CD4-positive, alpha-beta T cell treated with Interleukin-4 for 4 hours (primary cell): ENCODE measurements around the gene SLC19A1.
A peak's percentile ranks its signal among the peaks of the same experiment; 100 is the strongest.

Experiments
- DNase-seq: peaks from one replicate; pipeline ENCODE4 v3.0.0-alpha.2; 2020

The SLC19A1 gene

DNA sequence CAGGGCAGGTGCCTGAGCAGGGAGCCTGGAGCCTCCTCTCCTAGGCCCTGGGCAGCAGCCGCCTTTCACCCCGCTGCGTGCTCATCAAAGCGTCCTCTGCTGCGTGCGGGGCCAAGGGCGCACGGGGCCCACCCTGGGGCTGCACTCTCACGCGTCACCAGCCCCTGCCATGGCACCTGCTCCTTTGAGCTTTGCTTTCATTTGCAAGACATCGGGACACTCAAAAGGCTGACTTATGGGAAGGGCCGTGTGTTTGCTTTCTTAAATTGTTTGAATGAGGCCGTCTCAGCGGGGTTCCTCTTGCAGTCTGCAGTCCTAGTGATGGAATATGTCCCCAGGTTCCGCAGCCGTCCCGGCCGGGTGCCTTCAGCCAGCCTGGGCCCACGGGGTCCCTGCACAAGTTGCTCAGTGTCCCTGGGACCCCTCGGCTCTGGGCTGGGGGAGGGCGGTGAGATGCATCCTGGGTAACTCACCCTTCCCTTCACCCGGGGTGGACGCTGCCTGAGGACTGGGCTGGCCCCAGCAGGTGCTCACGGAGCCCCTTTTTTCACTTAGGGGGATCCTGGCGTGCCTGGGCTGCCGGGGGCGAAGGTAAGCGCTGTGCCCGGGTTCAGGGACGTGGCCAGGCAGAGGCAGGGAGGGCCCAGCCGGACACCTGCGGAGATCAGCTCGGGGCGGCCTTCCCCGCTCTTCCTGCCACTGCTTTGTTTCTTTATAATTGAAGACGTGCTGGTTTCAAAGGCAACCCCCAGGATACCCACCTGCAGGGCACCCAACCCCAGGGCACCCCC is 53.1 kb downstream of the SLC19A1 start:
- no peak for DNase-seq

DNA sequence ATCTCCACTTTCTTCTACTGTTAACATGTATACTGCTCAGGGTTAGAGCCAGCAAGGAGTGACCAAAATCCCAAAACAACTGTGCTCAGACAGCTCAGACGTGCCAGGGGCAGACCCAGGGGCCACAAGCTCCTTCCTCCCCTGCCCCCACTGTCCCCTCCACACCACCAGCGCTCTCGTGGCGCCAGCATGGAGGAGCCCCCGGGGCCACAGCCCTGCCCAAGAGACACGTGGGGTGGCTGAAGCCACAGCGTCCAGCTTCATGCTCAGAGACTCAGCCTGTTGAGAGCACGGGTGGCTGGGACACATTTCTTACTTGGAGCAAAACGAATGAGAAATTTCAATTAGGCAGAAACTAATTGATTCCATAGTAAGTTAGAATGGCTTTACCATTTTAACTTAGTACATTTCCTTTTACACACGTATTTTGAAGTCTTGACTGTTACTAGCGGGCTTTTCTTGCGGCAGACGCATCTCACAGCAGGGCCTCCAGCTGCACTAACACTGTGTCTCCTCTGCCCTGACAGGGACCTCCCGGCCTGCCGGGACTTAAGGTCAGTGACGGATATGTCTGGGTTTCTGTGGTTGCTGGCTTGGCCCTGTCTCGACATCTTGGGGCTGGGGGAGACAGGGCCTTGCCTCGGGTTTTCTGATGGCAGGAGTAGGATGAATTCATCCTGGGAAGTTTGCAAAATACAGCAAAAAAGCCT is 54.2 kb downstream of the SLC19A1 start:
- DNase-seq: no peak

DNA sequence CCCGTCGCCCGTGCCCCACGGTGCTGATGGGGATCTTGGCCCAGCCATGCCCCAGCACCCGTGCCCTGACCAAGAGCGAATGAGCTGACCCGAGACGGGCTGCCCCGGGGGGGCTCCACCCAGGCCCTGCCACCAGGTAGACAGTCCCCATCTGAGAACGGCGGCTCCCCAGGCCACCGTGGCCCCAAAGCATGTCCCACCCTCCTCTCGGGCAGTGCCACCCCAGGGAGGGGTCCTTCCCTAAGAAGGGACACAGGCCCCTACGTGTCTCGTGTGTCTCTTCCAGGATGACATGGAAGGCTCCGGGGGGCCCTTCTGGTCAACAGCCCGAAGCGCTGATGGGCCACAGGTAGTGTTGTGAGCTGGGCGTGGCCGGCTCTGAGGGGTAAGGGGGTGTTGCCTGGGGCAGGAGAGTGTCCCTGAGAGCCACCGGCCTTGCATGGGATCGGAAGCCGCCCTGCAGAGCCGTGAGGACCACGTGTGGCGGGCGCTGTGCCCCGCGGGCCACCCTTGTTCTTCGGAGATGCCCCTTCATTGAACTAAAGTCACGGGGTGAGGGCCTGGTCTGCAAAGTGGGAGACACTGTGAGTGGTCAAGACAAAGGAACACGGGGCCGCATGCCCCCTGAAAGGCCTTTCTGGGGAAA is 55.0 kb downstream of the SLC19A1 start:
- DNase-seq: no peak

DNA sequence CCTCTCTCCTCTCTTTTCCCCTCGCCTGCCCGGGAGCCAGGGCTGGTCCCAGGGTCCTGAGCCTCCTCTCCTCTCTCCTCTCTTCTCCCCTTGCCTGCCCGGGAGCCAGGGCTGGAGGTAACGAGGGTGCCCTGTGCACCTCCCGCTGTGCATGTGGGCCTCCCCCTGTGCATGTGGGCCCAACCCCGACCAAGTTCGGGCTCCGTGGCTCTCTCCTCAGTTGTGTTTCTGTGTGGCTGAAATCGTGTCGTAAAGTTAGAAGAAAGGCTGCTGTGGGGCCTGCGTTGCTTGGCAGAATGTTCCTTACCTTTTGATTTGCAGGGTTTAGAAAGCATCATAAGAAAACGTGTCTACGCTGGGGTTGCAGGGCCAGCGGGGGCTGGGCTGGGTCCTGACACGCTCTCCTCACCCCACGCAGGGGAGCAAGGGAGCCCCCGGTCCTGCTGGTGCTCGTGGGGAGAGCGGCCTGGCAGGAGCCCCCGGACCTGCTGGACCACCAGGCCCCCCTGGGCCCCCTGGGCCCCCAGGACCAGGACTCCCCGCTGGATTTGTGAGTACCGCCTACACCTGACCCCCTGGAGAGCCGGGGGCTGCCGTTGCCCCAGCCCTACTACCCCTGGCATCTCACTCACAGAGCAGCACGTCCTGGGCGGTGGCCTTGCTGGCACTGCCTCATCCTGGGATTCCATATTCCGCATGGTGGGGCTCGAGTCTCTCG is 55.6 kb downstream of the SLC19A1 start:
- no peak for DNase-seq

DNA sequence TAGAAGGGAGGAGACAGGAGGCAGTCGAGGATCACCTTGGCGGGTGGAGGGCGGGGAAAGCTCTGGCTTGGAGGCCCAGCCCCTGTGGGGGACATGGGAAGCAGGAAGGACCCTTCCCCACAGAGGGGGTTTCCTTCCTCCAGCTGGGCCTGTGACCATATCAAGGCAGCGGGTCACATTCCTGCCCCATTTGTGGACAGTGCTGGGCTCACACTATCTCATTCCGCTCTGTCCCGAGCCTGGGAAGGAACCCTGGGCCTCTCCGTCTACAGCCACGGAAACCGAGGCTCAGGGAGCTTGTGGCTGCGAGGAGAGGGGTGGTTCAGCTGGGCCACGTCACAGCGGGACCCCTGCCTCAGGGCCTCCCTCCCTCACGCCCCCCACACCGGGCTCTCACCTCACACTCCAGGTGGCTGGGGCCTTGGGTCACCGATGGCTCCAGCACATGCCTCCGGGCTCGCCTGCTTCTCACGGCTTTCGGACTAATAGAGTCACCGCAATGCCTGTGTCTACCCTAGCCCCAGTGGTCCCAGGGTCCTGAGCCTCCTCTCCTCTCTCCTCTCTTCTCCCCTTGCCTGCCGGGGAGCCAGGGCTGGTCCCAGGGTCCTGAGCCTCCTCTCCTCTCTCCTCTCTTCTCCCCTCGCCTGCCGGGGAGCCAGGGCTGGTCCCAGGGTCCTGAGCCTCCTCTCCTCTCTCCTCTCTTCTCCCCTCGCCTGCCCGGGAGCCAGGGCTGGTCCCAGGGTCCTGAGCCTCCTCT is 56.4 kb downstream of the SLC19A1 start:
- DNase-seq: no peak

DNA sequence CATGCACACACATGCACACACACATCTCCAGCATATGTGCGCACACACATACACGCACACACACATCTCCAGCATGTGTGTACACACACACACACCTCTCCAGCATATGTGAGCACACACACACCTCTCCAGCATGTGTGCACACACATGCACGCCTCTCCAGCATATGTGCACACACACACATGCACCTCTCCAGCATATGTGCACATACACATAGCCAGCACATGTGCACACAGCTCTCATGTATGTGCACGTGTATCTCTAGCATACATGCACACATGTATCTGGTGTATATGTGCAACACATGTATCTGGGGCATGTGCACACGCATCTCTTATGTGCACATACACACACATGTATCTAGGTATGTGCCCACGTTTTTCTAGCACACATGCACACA is 57.9 kb downstream of the SLC19A1 start:
- no peak for DNase-seq

DNA sequence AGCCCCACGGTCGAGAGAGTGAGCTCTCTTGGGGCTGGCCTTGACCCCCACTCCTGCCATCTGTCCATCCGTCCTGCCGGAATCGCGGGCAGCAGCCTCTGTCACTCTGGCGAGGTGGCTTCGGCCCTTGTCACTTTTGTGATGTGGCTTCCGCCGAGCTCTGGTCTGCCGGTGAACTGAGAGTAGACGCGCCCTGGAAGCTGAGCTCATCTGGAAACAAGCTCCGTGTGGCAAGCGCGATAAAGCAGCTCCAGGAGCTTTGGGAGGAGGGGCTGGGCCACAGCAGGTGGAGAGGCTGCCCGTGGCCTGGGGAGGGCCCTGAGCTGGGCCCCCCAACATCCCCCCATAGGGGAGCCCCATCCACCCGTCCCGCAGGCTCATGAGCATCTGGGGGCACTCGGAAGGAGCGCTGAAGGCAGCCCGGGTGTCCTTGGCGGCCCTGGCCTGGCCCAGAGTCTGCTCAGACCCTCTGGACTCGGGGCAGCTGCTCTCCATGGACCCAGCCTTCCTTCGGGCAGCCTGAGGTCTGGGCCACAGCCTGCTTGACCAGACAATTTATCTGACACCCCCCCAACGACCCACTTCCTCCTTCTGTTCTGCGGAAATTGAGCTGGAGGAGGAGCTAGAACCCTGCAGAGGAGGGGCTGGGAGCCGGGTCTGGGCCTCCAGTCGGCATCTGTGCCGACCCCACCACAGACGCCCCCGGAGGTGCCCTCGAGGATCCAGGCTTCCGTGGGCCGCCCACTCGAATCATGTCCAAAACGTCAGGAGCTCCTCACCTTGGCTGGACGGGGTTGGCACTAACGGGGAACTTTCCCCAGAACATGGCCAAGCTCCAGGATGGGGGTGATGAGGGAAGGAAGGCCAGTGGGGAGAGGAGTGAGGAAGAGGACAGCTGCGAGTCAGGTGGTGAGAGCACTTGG is 59.1 kb downstream of the SLC19A1 start:
- peak; percentile 39 for DNase-seq

DNA sequence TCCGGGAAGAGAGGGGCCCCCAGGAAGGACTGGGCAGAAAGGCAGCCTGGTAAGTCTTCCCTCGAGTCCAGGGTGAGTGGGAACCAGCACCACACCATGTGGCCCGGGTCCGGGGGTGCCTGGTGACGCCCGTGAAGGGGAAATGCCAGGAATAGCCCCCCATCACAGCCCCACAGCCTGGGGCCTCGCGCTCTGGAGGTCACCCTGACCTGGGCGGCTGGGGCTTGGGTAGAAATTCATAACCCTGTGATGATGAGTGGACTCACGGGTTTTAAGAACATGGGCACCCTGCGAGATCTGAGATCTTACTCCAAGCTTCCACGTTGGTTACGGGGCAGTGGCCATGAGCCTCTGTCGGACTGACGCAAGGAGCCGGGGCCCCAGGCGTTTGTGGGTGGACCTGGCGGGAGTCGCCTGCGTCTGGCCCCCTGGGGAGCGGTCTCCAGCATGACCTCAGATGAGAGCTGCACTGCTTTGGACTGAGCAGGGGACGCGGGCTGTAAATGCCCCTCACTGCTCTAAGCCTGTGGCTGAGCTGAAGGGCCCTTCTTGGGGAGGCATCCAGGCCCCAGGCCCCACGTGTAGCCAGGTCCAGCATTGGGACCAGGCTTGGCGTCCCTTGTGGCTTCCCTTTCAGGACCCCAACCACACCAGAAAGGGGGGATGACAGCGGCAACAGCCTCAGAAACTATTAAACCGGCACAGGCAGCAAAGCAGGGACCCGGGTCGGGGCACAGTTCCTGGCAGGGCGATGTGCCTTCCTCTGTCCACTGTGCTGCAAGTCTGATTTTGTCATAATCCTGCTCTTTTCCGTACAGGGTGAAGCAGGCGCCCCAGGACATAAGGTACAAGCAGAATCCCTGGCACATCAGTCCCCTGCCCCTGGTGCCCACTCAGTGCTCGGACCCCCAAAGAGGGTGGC is 60.0 kb downstream of the SLC19A1 start:
- DNase-seq: no peak

DNA sequence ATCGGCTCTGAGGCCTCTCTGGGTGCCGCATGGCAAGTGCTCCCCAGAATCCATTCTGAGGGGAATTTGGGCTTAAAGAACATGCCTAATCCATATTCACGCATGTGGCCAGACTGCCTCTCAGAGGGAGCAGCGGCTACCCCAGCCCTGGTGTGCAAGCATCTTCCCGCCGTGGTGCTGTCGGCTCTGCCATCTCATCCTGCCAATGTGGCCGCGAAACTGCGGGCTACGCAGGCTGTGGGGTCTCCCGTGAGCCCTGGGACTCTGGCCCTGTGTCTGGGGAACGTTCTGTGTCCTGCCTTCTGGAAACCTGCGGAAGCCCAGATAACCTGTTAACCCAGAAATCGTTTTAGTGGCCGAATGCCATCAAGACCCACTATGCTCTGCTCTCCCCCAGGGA is 60.7 kb downstream of the SLC19A1 start:
- no peak for DNase-seq

DNA sequence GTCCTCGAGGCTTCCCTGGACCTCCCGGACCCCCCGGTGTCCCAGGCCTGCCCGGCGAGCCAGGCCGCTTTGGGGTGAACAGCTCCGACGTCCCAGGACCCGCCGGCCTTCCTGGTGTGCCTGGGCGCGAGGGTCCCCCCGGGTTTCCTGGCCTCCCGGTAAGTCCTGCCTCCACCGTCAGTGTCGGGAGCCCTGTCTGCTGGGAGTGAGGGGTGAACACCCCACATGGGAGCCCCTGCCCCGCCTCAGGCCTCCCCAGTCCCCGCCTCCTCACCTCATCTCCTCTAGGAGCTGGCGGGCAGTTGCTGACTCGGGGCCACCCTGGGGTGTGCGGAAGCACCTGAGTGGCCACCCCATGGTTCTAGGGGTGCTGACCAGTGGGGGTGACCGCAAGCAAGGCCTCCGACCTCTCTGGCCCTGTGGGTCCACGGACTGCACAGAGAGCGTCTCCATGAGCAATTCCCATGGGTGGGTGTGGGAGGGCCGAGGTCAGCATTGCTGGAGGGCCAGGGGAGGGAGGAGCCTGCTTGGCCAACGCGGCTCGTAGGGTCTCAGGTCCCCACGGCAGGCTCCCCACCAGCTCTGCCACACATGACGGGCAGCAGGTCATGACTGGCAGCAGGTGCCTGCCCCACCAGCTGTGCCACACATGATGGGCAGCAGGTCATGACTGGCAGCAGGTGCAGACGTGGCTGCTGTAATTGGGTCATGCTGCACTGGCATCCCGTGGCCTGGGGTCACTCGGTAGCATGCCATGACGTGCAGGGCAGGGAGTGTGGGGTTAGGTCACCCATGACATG is 61.3 kb downstream of the SLC19A1 start:
- no peak for DNase-seq

DNA sequence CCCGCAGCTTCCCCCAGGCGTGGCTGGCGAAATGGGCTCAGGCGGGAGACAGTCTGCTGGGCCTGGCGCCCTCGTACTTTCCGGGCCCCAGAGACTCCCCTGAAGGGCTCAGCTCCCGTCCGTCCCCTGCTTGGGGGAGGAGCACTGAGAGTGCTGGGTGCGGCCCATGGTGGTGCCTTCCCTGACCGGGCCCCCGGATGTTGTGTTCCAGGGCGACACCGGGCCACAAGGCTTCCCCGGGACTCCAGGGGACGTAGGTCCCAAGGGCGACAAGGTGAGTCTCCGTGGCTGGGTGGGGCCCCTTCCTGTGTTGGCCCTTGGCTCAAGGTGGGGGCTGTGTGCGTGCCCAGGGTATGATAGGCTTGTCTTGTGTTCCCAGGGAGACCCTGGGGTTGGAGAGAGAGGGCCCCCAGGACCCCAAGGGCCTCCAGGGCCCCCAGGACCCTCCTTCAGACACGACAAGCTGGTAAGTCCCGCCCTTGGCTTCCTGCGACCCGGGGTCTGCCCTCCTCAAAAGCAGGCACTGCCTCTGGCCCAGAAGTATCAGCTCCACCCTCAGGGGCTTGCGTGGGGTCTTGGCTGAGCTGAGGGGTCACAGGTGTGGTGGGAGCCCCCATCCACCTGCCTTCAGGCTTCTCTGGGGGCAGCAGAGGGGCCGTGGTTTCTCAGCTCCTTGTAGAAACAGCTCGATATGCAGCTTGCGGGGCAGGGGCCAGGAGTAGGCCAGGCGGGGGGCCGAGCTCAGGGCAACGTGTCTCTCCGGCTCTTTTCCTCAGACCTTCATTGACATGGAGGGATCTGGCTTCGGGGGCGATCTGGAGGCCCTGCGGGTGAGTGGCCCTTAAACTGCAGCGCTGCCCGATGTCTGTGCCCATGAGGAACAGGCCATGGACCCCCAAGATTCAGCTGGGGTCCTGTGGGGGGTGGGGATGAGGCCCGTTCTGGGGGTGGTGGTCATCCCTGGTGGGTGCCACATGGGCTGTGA is 62.3 kb downstream of the SLC19A1 start:
- no peak for DNase-seq

DNA sequence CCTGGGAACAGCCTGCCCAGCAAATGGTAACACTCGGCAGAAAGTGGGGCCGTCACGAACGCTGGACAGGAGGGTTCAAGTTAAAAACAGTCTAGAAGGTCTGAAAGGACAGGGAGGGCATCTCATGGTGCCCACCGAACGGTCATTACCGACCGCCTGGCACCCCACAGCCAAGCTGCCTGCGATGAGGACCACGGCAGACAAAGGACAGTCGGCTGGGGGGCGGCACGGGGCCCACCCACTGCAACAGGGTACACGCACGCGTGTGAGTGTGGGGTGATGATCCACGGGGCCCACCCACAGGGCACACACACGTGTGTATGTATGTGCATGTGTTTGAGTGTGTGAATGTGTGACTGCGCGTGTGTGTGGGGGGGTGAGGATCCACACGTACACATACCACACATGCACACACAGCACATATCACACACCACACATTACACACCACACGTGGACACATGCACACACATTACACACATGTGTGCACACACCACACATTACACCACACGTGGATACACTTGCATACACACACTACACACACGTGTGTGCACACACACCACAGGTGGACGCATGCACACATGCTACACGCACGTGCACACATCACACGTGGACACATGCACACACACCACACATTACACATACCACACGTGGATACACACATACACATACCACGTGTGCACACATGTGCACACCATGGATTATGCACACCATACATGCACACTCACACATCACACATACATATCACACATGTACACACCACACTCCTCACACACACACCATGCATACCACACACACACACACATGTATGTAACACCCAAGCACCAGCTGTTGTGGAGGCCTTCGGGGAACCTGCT is 63.2 kb downstream of the SLC19A1 start:
- DNase-seq: no peak

DNA sequence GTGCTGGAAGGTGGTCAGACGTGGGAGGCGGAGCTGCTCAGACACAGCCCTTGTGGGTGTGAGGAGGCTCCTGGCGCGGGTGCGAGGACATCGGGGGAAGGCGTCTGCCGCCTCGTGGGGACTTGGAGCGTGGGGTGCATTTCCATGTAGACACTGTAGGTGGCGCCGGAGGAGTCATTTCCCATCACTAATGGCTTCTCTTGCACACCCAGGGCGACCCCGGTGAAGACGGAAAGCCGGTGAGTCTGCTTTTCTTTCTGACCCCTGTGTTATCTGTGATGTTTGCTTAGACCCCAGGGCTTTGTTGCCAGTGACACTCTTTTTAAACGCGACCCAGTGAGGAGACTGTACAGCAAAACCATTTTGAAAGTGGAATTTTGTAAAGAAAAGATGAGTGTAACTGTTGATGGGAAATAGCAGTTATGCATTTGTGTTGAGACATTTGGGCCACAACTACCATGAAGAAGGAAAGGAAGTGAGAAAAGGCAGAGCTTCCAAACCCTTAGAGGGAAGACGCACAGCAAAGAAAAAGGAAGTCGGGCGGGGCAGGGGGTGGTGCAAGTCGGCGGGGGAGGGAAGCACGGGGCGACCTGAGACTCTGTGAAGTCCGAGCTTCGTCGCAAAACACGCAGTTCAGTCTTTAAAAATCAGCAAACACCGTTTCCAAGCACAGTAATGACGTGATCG is 64.0 kb downstream of the SLC19A1 start:
- DNase-seq: peak; percentile 84

DNA sequence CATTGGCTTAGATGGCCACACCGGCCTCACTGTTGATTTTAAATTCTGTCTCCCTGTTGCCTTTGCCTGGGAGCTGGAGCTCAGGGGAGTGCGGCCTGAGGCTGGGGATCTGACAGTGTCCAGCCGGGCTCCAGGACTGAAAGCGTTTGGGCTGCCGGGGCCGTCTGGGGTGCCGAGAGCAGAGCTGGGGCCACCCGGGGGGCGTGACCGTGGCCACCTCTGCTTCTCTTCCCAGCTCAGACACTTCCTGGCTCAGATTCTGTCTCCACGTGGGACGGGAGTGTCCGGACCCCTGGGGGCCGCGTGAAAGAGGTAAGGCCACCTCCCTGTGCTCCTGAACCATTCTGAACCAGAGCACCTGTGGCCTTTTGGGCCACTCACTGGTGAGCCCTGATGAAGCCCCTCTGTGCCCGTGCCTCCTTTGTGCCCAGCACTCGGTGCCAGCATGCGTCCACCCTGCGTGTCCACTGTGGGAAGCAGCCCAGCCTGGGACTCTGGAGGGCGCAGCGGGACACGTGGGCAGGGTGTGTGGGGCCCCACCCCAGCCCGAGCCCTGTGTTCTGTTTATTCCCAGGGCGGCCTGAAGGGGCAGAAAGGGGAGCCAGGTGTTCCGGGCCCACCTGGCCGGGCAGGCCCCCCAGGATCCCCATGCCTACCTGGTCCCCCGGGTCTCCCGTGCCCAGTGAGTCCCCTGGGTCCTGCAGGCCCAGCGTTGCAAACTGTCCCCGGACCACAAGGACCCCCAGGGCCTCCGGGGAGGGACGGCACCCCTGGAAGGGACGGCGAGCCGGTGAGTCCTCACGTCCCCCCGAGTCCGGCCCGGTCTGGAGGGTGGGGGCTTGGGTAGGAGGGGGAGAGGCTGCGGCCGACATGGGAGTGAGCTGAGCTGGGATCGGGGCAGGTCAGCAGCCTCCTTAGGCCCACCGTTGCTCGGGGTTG is 64.8 kb downstream of the SLC19A1 start:
- no peak for DNase-seq

DNA sequence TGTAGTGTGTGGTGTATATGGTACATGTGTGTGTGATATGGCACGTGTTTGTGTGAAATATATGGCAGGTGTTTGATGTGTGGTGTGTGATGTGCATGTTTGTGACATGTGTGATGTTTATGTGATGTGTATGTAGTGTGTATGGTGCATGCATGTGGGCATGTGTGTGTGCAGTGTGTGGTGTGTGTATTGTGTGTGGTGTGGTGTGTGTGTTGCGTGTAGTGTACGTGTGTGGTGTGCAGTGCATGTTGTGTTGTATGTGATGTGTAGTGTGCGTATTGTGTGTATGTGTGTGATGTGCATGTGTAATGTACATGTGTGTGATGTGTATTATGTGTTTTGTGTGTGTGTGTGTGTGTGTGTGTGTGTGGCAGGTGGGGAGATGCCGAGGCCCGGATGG is 65.7 kb downstream of the SLC19A1 start:
- no peak for DNase-seq
